SU-DHL-6 (cell line): ENCODE results near the gene PANK3.

Experiments used
- H2AFZ ChIP-seq: fragments of 200-600 bp; sonication (generic); 2 replicates; pipeline ENCODE4 v1.6.1; 2014; ENCODE audit warnings: low read depth, mild to moderate bottlenecking, moderate library complexity, mixed read lengths, antibody characterized with exemption, low read length; ENCODE audit not compliant: severe bottlenecking
- H3F3A ChIP-seq: fragments of 200-600 bp; shearing (Covaris generic); 2 replicates; pipeline ENCODE4 v1.6.0; 2016; ENCODE audit warnings: antibody characterized with exemption, mild to moderate bottlenecking; ENCODE audit not compliant: insufficient read depth
- H3K27ac ChIP-seq: fragments of 200-600 bp; sonication (generic); 2 replicates; pipeline ENCODE4 v1.5.1; 2016; ENCODE audit warnings: low read depth, mild to moderate bottlenecking, low read length, moderate library complexity, mixed read lengths
- H3K27me3 ChIP-seq: fragments of 200-600 bp; sonication (generic), shearing (Covaris generic); 2 replicates; pipeline ENCODE4 v1.6.0; 2014; ENCODE audit warnings: mild to moderate bottlenecking, low read length
- H3K36me3 ChIP-seq: fragments of 200-600 bp; sonication (generic); 2 replicates; pipeline ENCODE4 v1.6.1; 2014; ENCODE audit warnings: mild to moderate bottlenecking, low read length, mixed read lengths
- H3K4me2 ChIP-seq: fragments of 300-600, 200-600 bp; shearing (Covaris generic), sonication (generic); 2 replicates; pipeline ENCODE4 v1.6.0; 2014; ENCODE audit warnings: low read length, low read depth, mild to moderate bottlenecking; ENCODE audit not compliant: poor library complexity, severe bottlenecking
- H3K4me3 ChIP-seq: fragments of 200-600 bp; sonication (generic); 2 replicates; pipeline ENCODE4 v1.5.1; 2014; ENCODE audit warnings: antibody characterized with exemption, low read length, mild to moderate bottlenecking, mixed read lengths; ENCODE audit not compliant: insufficient read depth, poor library complexity, severe bottlenecking
- H3K79me2 ChIP-seq: fragments of 200-600 bp; sonication (generic); 2 replicates; pipeline ENCODE4 v1.6.1; 2014; ENCODE audit warnings: mild to moderate bottlenecking, low read length, moderate library complexity; ENCODE audit not compliant: insufficient read depth
- H3K9ac ChIP-seq: fragments of 200-600 bp; sonication (generic); 2 replicates; pipeline ENCODE4 v1.7.0; 2014; ENCODE audit warnings: mild to moderate bottlenecking, low read length
- H3K9me2 ChIP-seq: fragments of 200-600 bp; sonication (generic); replicated peaks from 2 replicates; pipeline ENCODE4 v1.6.1; 2014; ENCODE audit warnings: low read length; ENCODE audit not compliant: insufficient read depth
- H3K9me3 ChIP-seq: fragments of 200-600 bp; sonication (generic); 2 replicates; pipeline ENCODE4 v1.6.1; 2014; ENCODE audit warnings: low read length, mixed read lengths; ENCODE audit not compliant: insufficient read depth
- H4K20me1 ChIP-seq: fragments of 200-600 bp; sonication (generic); 2 replicates; pipeline ENCODE4 v1.6.1; 2014; ENCODE audit warnings: low read depth, mild to moderate bottlenecking, antibody characterized with exemption, low read length, moderate library complexity, mixed read lengths
- EZH2phosphoT487 ChIP-seq: fragments of 200-600 bp; sonication (generic), shearing (Covaris generic); conservative IDR thresholded peaks from 2 replicates; pipeline ENCODE4 v1.6.1; 2018; ENCODE audit warnings: mild to moderate bottlenecking, antibody characterized with exemption, low read length, moderate library complexity, mixed read lengths
- TF ChIP-seq, protein P1 (sequence below): fragments of 200-600 bp; sonication (generic); IDR thresholded peaks from one replicate; pipeline ENCODE4 v1.5.1; 2017; ENCODE audit warnings: antibody characterized with exemption, mild to moderate bottlenecking, low read length, moderate library complexity; ENCODE audit not compliant: insufficient read depth, poor library complexity, severe bottlenecking

The PANK3 gene

DNA sequence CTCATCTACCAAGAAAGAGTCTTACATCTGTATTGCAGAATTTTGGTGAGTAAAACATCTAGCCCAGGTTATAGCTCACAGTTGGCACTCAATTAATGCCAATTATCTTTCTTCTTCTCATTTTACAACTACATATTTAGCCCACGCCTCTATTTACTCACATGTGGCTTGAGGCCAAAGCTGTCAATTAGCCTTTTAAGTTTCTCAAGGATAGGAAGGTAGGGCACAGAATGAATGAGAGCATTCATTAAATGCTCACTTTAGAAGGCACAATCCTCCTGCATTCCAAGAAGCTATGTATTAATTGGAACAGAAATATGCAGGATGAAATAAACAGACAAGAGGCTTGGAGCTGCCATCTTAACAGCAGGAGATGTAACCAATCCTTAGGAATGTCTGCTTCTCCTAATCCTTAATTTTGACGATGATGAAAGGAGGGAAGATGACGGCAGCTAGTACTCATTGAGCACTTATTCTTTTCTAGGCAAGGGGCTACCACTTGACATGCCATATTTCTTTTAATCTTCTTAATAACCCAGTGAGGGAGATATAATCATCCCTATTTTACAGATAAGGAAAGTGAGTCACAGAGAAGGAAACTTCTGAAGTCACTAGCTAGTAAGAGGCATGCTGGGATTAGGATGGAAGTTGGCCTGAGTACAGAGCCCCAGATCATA, 30.8 kb upstream of the PANK3 start:
- TF ChIP-seq, protein P1, sequence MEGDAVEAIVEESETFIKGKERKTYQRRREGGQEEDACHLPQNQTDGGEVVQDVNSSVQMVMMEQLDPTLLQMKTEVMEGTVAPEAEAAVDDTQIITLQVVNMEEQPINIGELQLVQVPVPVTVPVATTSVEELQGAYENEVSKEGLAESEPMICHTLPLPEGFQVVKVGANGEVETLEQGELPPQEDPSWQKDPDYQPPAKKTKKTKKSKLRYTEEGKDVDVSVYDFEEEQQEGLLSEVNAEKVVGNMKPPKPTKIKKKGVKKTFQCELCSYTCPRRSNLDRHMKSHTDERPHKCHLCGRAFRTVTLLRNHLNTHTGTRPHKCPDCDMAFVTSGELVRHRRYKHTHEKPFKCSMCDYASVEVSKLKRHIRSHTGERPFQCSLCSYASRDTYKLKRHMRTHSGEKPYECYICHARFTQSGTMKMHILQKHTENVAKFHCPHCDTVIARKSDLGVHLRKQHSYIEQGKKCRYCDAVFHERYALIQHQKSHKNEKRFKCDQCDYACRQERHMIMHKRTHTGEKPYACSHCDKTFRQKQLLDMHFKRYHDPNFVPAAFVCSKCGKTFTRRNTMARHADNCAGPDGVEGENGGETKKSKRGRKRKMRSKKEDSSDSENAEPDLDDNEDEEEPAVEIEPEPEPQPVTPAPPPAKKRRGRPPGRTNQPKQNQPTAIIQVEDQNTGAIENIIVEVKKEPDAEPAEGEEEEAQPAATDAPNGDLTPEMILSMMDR = no peak
- no peak for TF ChIP-seq EZH2phosphoT487
- Histone ChIP-seq H2AFZ (no peak overlapping the region), H3K27ac (no peak overlapping the region), H3K9ac (no peak overlapping the region), H3F3A (no peaks in the 10 kb centered on the region), H3K79me2 (no peaks in the 10 kb centered on the region), H3K4me3 (no peak overlapping the region), H3K9me3 (no peaks in the 10 kb centered on the region), H4K20me1 (no peaks in the 10 kb centered on the region), H3K9me2 (no peaks in the 10 kb centered on the region), H3K36me3 (no peaks in the 10 kb centered on the region), H3K27me3 (no peaks in the 10 kb centered on the region), H3K4me2 (no peak overlapping the region)

DNA sequence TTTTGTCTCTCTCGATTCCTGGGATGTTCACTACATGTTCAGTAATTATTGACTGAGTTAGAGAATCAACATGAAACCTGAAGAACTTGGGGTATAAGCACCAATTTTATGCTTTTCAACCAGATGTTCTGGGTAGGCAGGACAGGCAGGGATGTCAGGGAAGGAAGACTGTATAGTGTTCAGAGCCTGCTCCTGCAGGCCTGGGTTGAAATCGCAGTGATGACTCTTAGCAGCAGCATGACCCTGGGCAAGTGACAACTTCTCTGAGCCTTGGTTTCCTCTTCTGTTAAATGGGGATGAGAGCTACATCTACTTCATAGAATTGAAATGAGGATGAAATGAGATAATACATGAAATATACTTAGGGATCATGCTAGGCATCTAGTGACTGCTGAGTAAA, 29.7 kb upstream of the PANK3 start:
- H2AFZ ChIP-seq = no peak overlapping the region
- no peaks in the 10 kb centered on the region for H3K36me3 ChIP-seq
- no peaks in the 10 kb centered on the region for H3K27me3 ChIP-seq
- TF ChIP-seq, protein P1 = no peak
- TF ChIP-seq EZH2phosphoT487 = no peak
- H3K79me2 ChIP-seq = no peaks in the 10 kb centered on the region
- no peaks in the 10 kb centered on the region for H3K9me3 ChIP-seq
- no peaks in the 10 kb centered on the region for H3K9me2 ChIP-seq
- H3K9ac ChIP-seq = no peak overlapping the region
- no peak overlapping the region for H3K27ac ChIP-seq
- H3K4me2 ChIP-seq = no peak overlapping the region
- H3K4me3 ChIP-seq = no peak overlapping the region
- H3F3A ChIP-seq = no peaks in the 10 kb centered on the region
- no peaks in the 10 kb centered on the region for H4K20me1 ChIP-seq

DNA sequence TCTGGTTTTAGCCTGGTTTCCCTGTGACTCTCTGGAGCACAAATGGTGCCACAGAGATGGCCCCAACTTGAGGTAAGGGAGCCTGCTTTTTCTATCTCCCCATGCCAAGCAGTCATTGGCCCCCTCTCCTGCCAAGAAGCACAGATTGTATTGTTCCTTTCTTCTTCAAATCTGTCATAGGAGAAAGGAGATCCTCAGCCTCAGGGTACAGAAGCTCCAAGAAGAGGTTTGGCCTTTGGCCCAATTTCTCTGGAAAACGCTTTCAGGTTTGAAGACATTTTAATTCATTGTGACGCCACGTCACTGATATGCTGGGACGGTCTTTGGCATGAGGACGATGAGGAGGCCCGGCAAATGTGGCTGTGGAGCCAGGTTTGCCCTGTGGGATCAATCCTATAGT, 29.2 kb upstream of the PANK3 start:
- TF ChIP-seq, protein P1 = no peak
- TF ChIP-seq EZH2phosphoT487 = no peak
- Histone ChIP-seq H3K27me3 (no peaks in the 10 kb centered on the region), H3K79me2 (no peaks in the 10 kb centered on the region), H2AFZ (no peak overlapping the region), H3K9me2 (no peaks in the 10 kb centered on the region), H3K9ac (no peak overlapping the region), H3K4me3 (no peak overlapping the region), H3K9me3 (no peaks in the 10 kb centered on the region), H4K20me1 (no peaks in the 10 kb centered on the region), H3F3A (no peaks in the 10 kb centered on the region), H3K27ac (no peak overlapping the region), H3K36me3 (no peaks in the 10 kb centered on the region), H3K4me2 (no peak overlapping the region)
